Sigmoid colon (tissue), 7 donors: ENCODE measurements around the gene MMP2. TPM values are rescaled to one million over a fixed set of nuclear protein-coding genes. Genes with fewer than 3 reads are reported as not detected.

Experiments used
- DNase-seq: peaks from one replicate; pipeline ENCODE4 v3.0.0-alpha.2; 2019
- H3K27ac ChIP-seq, 4 donors: fragments of 200-600 bp; sonication (generic); one replicate each; pipeline ENCODE4 v1.5.1; 2016 to 2019; ENCODE audit warnings: mild to moderate bottlenecking in 1 of 4
- H3K27me3 ChIP-seq, 3 donors: fragments of 200-600 bp; sonication (generic); one replicate each; pipeline ENCODE4 v1.5.1; 2019; ENCODE audit warnings: mild to moderate bottlenecking in 1 of 3
- H3K36me3 ChIP-seq, 4 donors: fragments of 200-600 bp; sonication (generic); one replicate each; pipeline ENCODE4 v1.5.1; 2016 to 2019
- H3K4me1 ChIP-seq, 4 donors: fragments of 200-600 bp; sonication (generic); one replicate each; pipeline ENCODE4 v1.5.1; 2017 to 2019
- H3K4me3 ChIP-seq, 4 donors: fragments of 200-600 bp; sonication (generic); one replicate each; pipeline ENCODE4 v1.5.1; 2017 to 2019; ENCODE audit warnings: mild to moderate bottlenecking in 2 of 4, moderate library complexity in 1 of 4
- H3K9me3 ChIP-seq, 4 donors: fragments of 200-600 bp in 3 of 4; sonication (generic) in 3 of 4; one replicate each; pipeline versions ENCODE4 v1.5.1 to v1.6.1; 2013 to 2019
- EP300 ChIP-seq, 4 donors: sonication (generic); formaldehyde crosslinking; IDR thresholded peaks; one replicate each; pipeline ENCODE4 v1.6.1; 2017; ENCODE audit warnings: antibody characterized with exemption in 4 of 4
- POLR2A ChIP-seq, 2 donors: fragments of 450-650 bp; IDR thresholded peaks; one replicate each; pipeline ENCODE4 v1.6.1; 2016; ENCODE audit warnings: antibody characterized with exemption in 2 of 2, mild to moderate bottlenecking in 2 of 2, moderate library complexity in 2 of 2
- POLR2AphosphoS5 ChIP-seq, 4 donors: sonication (generic); formaldehyde crosslinking; IDR thresholded peaks; one replicate each; pipeline ENCODE4 v1.6.1; 2017; ENCODE audit warnings: antibody characterized with exemption in 4 of 4
- WGBS, 2 donors: extraction: QIAGEN DNeasy Blood & Tissue Kit; methylation state at CpG; one replicate each; pipeline ENCODE4 v1.1.7; 2013; 5-methylcytosine and 5-hydroxymethylcytosine counted together
- intact Hi-C: fragments of 100-400 bp; cut with DNase I; formaldehyde crosslinking; loops from one replicate; pipeline ENCODE4 v1.15.1; 2023
- polyA plus RNA-seq, 3 donors: library from polyadenylated mRNA; stranded (reverse); fragments of 200-250 nt; gene quantifications; one replicate each; pipeline ENCODE4 v1.2.3, GENCODE V29; 2013
- total RNA-seq, 4 donors: library from RNA; depleted of rRNA; stranded (reverse); fragments of >200 nt; gene quantifications; one replicate each; pipeline ENCODE4 v1.1.0, GENCODE V29; 2016
- TF ChIP-seq, protein P1 (sequence below), 4 experiments: fragments of 450-650 bp in 3 of 4; fragments of 200-600 bp in 1 of 4; IDR thresholded peaks; one replicate each; pipeline ENCODE4 v1.5.1; 2016 to 2019; ENCODE audit warnings: antibody characterized with exemption in 4 of 4, mild to moderate bottlenecking in 3 of 4, moderate library complexity in 2 of 4
- donor health status: healthy with polysubstance abuse.
- donor health status: Bipolar disorder and iron deficiency.
- donor health status: healthy.

Gene MMP2
- total and polyA plus RNA-seq, 7 donors: 7.2 to 280 (median 142) TPM

DNA sequence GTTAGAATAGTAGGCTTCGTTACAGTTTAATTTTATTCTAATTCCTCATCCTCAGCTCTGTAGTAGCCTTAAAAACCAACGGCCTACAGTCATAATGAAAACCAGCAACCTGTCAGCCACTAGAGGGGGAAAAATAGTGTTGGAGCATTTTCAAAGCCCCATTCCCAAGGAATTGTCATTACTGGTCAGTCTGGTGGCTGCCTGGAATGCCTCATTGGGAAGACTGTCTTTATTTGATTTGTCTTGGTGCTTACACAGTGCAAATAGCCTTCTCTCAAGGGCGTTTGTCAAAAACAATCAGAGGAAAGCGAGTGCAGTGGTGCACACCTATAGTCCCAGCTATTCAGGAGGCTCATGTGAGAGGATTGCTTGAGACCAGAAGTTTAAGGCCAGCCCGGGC is 34.6 kb downstream of the MMP2 start:
- 83 to 89% methylated on average over 5 of the region's 5 CpGs for WGBS, 2 donors
- TF ChIP-seq, protein P1, sequence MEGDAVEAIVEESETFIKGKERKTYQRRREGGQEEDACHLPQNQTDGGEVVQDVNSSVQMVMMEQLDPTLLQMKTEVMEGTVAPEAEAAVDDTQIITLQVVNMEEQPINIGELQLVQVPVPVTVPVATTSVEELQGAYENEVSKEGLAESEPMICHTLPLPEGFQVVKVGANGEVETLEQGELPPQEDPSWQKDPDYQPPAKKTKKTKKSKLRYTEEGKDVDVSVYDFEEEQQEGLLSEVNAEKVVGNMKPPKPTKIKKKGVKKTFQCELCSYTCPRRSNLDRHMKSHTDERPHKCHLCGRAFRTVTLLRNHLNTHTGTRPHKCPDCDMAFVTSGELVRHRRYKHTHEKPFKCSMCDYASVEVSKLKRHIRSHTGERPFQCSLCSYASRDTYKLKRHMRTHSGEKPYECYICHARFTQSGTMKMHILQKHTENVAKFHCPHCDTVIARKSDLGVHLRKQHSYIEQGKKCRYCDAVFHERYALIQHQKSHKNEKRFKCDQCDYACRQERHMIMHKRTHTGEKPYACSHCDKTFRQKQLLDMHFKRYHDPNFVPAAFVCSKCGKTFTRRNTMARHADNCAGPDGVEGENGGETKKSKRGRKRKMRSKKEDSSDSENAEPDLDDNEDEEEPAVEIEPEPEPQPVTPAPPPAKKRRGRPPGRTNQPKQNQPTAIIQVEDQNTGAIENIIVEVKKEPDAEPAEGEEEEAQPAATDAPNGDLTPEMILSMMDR (IDR thresholded peaks at IDR 0.05): no peak
- TF ChIP-seq POLR2AphosphoS5 (IDR thresholded peaks at IDR 0.05) (no peak), EP300 (IDR thresholded peaks at IDR 0.05) (no peak), POLR2A (IDR thresholded peaks at IDR 0.05) (no peak)
- Histone ChIP-seq H3K27ac (no peak overlapping the region), H3K4me3 (no peak overlapping the region), H3K36me3 (no peaks in the 10 kb centered on the region), H3K4me1 (peaks cover 0 to 10% (median 8%) of the 10 kb centered on the region in 4 donors), H3K27me3 (peaks cover 0 to 18% (median 16%) of the 10 kb centered on the region in 3 donors), H3K9me3 (peaks cover 0 to 9% (median 0%) of the 10 kb centered on the region in 4 donors)
- intact Hi-C loops: no loop called here
- no peak for DNase-seq

DNA sequence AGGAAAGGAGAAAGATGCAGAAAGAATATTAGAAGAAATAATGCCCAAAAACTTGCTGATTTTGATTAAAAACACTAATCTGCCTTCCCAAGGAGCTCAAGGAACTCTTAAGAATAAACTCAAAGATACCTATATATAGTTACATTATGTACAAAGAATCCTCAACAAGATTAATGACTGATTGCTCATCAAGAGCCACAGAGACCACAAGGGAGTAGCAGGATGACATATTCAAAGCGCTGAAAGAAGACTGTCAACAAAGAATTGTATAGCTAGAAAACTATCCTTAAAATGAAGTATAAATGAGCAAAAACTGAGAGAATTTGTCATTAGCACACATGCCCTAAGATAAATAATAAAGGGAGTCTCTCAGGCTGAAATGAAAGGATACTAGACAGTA is 36.1 kb downstream of the MMP2 start:
- H3K9me3 ChIP-seq: peaks cover 0 to 9% (median 0%) of the 10 kb centered on the region in 4 donors
- intact Hi-C loops: no loop called here
- no peaks in the 10 kb centered on the region for H3K36me3 ChIP-seq
- TF ChIP-seq POLR2AphosphoS5 (IDR thresholded peaks at IDR 0.05) (no peak), EP300 (IDR thresholded peaks at IDR 0.05) (no peak), POLR2A (IDR thresholded peaks at IDR 0.05) (no peak)
- TF ChIP-seq, protein P1 (IDR thresholded peaks at IDR 0.05): no peak
- H3K27me3 ChIP-seq: peaks cover 0 to 4% (median 3%) of the 10 kb centered on the region in 3 donors
- no peaks in the 10 kb centered on the region for H3K4me1 ChIP-seq
- WGBS, 2 donors: 97 to 100% methylated on average over 1 of the region's 1 CpG
- DNase-seq: no peak
- H3K4me3 ChIP-seq: no peak overlapping the region
- H3K27ac ChIP-seq: no peak overlapping the region

DNA sequence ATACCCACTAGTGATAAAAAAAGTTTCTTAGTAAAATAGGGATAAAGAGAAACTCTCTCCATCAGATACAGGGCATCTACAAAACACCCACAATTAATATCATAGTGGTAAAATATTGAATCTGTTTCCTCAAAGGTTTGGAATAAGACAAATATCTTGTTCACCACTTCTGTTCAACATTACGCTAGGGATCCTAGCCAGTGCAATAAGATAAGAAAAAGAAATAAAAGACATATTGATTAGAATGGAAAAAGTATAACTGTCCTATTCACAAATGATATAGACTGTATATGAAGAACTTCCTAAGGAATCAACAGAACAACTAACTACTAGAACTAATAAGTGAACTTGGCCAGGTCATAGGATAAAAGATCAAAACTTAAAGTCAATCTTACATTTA is 42.8 kb downstream of the MMP2 start:
- intact Hi-C loops: no loop called here
- TF ChIP-seq POLR2A (IDR thresholded peaks at IDR 0.05) (no peak), POLR2AphosphoS5 (IDR thresholded peaks at IDR 0.05) (no peak), EP300 (IDR thresholded peaks at IDR 0.05) (no peak)
- TF ChIP-seq, protein P1 (IDR thresholded peaks at IDR 0.05): no peak
- Histone ChIP-seq H3K27me3 (no peaks in the 10 kb centered on the region), H3K4me1 (peaks cover 0 to 2% (median 0%) of the 10 kb centered on the region in 4 donors), H3K4me3 (no peak overlapping the region), H3K36me3 (no peaks in the 10 kb centered on the region), H3K9me3 (peaks cover 0 to 4% (median 0%) of the 10 kb centered on the region in 4 donors), H3K27ac (no peak overlapping the region)
- DNase-seq: no peak
- WGBS, 2 donors: 2 to 47% methylated on average over 1 of the region's 1 CpG

DNA sequence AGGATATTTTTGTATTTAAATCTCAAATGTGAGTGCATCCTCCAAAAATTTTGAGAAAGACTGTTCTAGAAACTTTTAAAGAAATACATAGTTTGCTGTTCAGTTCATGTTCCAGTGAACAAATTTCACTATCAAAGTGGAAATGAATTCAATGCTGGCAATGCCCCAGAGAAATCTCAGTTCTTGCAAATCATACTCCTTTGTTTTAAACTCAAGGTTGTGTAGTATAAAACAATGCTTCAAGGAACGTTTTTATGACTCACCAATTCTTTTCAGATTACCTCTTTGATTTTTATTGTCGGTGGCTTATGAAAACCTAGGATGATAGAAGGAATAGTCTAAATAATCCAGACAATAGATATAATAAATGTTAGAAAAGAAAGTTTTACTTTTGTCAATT is 47.4 kb downstream of the MMP2 start:
- Histone ChIP-seq H3K27ac (no peak overlapping the region), H3K9me3 (peaks cover 0 to 3% (median 0%) of the 10 kb centered on the region in 4 donors), H3K4me3 (no peak overlapping the region), H3K36me3 (peaks cover 0 to 9% (median 0%) of the 10 kb centered on the region in 4 donors), H3K27me3 (no peaks in the 10 kb centered on the region), H3K4me1 (peaks cover 0 to 2% (median 0%) of the 10 kb centered on the region in 4 donors)
- DNase-seq: no peak
- TF ChIP-seq, protein P1 (IDR thresholded peaks at IDR 0.05): no peak
- TF ChIP-seq POLR2AphosphoS5 (IDR thresholded peaks at IDR 0.05) (no peak), EP300 (IDR thresholded peaks at IDR 0.05) (no peak), POLR2A (IDR thresholded peaks at IDR 0.05) (no peak)
- 12 to 48% methylated on average over 2 of the region's 2 CpGs for WGBS, 2 donors
- intact Hi-C loops: no loop called here

DNA sequence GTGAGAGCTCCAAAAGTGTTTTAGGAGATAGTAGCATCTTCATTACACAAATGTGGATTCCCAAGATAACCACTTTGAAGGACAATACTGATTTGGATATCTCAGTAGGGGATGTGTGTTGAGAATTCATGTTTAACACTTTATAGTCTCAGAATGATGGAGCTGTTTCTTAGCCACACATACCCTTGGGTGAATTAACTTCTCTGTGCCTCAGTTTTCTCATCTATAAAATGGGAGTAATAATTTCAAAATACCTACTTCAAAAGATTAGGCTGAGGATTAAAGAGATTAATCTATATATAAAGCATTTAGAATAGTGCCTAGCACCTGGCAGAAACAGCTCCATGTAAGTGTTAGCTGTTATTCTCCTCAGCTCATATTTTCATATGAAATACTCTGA is 48.9 kb downstream of the MMP2 start:
- peaks cover 0 to 9% (median 0%) of the 10 kb centered on the region in 4 donors for H3K36me3 ChIP-seq
- DNase-seq: no peak
- no peaks in the 10 kb centered on the region for H3K9me3 ChIP-seq
- H3K4me3 ChIP-seq: no peak overlapping the region
- peaks cover 0 to 2% (median 0%) of the 10 kb centered on the region in 4 donors for H3K4me1 ChIP-seq
- intact Hi-C loops: no loop called here
- no peaks in the 10 kb centered on the region for H3K27me3 ChIP-seq
- TF ChIP-seq POLR2A (IDR thresholded peaks at IDR 0.05): no peak
- TF ChIP-seq, protein P1 (IDR thresholded peaks at IDR 0.05): no peak
- no peak for TF ChIP-seq POLR2AphosphoS5 (IDR thresholded peaks at IDR 0.05)
- no peak for TF ChIP-seq EP300 (IDR thresholded peaks at IDR 0.05)
- no peak overlapping the region for H3K27ac ChIP-seq
